Measurements from ENCODE around the gene DRC1.

The DRC1 gene

DNA sequence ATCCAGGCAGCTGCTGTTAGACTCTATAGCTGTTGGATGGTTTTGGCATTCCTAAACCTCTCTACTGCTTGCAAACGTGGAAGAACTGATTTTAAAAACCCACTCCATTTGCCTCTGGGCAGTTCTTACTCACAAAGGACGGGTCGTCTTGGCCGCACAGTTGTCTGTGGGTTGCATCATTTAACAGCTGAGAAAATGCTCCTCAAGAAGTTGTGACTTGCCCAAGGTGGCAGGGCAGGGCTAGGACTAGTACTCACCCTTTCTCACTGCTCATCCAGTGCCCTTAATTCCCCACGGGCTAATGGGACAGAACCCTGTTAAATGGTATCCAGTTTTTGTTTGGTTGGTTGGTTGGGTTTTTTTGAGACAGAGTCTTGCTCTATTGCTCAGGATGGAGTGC lies 997 bp upstream of the DRC1 start:
- no peak for DNase-seq

DNA sequence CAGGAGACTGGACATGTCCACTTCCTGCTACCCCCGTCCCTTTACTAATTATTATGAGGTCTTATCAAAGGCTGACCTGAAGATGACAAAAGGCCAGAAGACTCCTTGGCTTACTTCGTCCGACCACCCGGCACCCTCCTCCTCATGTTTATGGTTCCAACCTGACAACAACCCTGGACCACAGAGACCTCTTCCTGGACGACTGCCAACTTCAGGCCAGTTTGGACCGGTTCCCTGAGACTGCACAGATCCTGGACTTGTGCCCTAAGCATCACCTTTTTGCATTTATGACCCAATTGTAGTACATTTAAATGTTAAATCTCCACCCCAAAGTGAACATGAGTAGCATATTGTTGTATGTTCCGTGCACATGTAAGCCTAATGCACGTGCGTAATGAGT lies 5.8 kb downstream of the DRC1 start:
- DNase-seq = no peak

GRCh38 chr2:26409785-26410184 lies 8.1 kb downstream of the DRC1 start:
- no peak for DNase-seq

- no peak for DNase-seq
These were observed 9.1 kb downstream of the DRC1 start for GRCh38 chr2:26410764-26411243.

DNA sequence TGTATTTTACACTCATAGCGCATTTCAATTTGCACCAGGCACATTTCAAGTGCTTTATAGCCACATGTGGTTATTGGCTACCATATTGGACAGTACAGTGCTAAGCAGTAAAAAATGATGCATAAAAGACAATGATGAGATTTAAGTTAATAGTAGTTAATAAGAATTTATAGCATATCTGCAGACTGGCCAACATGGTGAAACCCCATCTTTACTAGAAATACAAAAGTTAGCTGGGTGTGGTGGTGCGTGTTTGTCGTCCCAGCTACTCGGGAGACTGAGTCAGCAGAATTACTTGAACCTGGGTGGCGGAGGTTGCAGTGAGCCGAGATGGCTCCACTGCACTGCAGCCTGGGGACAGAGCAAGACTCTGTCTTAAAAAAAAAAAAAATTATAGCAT lies 9.7 kb downstream of the DRC1 start:
- no peak for DNase-seq

DNA sequence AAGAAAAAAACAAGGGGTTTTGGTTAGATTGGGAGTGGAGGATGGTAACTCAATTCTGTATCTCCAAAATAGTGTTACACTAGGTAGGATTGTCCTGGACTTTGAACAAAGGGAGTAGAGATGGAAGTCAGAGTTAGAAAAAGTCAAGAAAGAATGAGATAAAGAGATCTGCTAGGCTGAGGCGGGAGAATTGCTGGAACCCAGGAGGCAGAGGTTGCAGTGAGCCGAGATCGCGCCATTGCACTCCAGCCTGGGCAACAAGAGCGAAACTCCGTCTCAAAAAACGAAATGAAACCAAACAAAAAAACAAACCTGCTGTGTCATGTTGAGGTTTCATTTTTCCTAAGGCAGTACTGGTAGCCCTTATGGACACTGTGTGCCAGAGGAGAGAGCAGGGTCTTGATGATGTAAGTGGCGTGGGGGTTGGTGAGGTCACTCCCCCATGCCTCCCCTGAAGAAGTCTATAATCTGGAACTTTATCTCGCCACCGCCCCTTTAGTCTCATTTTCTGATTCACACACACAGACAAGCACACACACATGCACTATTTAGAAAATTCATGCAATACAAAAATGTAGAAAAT lies 10.5 kb downstream of the DRC1 start:
- no peak for DNase-seq

- DNase-seq = no peak
These were observed 12.6 kb downstream of the DRC1 start for GRCh38 chr2:26414311-26414710.

DNA sequence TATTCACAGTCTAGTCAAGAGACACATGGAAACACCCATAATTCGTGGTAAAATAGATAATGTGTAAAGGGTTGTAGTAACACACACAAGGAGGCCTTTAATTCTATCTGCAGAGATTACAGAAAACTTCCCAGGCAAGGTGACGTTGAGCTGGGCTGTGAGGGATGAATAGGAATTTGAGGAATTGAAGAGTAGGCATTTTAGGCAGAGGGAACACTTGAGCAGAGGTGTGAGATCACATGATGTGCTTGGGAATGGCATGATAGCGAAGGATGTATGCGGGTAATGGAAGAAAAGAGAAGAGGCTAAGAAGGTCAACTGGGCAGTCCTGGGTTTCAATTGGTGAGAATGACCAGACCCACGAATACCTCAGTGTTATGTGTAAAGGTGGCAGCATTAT lies 20.2 kb downstream of the DRC1 start:
- no peak for DNase-seq

DNA sequence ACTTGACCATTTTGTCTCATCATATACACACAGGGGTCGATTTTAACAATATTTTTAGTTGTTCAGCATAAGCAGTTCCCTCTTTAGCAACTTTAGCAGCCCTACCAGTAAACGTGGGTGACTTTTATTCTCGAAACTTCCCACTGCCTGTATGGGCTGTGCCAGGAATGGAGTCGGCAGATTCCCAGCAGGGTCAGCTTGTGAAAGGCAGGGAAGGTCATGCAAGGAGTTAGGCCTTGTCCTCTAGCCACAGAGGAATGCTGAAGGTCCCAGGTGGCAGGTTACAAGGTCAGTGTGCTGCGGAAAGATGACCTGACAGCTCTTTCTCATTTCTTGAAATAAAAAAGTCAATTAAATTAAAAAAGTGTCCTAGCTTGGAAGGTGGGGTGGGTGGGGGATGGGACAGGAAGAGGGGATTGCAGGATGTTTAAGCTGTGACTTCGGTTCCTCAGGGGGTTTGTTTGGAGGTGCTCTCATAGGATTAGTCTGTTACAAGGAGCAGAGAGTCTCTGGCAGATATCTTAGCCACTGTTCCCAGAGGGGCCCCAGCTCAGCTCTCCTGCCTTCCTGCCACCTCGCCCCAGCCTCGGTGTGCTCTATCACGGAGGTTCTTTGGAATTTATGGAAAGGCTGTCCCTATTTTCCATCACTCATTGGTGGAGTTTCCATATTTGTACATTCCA lies 21.4 kb downstream of the DRC1 start:
- no peak for DNase-seq

- no peak for DNase-seq
These were observed 22.0 kb downstream of the DRC1 start for GRCh38 chr2:26423750-26424149.

DNA sequence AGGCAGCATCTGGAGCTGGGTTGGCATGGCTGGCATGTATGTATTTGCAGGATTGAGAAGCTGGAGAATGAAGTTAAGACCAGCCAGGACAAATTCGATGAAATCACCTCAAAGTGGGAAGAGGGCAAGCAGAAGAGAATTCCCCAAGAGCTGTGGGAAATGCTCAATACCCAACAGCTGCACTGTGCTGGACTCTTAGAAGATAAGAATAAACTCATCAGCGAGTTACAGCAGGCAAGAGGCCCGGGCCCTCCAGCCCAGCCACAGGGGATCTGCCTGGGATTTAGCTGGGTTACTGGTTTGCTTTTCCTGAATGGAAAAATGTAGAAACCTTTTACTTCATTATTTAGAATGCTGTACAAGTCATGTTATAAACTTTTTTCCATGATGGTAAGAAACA lies 22.5 kb downstream of the DRC1 start:
- no peak for DNase-seq

GRCh38 chr2:26428846-26429245 lies 27.1 kb downstream of the DRC1 start:
- no peak for DNase-seq

DNA sequence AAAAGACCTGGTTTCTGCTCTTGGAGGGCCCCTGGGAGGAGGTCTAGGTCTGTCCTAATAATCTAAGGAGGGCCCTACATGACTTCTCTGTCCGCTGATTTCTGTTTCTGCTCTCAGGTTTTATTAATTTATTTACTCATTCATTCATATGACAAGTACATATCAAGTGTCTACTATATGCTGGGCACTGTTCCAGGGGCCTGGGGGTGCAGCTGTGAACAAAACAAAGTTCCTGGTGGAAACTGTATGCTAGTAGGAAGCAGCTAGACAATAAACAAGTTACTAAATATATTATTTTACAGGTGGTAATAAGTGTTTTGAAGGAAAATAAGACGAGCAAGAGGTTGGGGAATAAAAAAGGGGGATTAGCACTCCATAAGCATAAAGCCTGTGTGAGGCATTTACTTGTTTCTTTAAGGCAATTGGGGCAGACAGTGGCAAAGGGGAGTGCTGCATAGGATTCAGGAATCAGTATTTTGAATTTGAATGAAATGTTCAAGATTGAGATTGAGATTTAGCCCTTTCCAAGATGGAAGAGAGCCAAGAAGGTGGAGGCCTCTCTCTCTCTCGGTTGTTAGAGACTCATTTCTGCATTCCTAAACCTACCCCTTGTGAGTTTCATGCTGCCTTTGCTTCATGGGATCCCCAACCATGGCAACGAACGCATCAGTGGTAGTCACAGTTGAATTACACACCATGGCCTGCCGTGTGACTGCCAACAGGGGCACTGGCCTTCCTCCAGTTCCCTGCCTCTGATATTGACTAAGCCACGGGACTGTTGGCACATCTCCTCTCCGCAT lies 28.3 kb downstream of the DRC1 start:
- DNase-seq = no peak

DNA sequence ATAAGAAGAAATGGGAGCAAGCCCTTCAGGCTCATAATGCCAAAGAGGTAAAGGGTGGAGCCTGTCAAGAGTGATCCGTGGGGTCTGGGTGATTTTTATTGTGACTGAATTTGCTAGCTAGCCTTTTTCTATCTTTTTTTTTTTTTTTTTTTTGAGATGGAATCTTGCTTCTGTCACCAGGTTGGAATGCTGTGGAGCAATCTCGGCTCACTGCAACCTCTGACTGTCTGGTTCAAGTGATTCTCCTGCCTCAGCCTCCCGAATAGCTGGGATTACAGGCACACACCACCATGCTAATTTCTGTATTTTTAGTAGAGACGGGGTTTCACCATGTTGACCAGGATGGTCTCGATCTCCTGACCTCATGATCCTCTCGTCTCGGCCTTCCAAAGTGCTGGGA lies 29.1 kb downstream of the DRC1 start:
- no peak for DNase-seq

DNA sequence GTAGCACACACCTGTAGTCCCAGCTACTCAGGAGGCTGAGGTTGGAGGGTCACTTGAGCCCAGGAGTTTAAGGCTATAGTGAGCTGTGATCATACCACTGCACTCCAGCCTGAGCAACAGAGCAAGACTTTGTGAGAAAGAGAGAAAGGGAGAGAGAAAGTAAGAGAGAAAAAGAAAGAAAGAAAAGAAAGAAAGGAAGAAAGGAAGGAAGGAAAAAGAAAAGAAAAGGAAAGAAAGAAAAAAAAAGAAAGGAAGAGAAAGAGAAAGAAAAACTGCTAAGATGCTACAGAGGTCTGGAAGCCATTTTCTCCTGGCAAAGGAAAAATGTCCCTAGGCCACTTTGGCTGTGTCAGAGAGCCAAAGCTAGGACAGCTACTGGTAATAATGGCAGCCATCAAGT lies 30.6 kb downstream of the DRC1 start:
- no peak for DNase-seq

- DNase-seq = no peak
These were observed 31.1 kb downstream of the DRC1 start for GRCh38 chr2:26432859-26433258.

DNA sequence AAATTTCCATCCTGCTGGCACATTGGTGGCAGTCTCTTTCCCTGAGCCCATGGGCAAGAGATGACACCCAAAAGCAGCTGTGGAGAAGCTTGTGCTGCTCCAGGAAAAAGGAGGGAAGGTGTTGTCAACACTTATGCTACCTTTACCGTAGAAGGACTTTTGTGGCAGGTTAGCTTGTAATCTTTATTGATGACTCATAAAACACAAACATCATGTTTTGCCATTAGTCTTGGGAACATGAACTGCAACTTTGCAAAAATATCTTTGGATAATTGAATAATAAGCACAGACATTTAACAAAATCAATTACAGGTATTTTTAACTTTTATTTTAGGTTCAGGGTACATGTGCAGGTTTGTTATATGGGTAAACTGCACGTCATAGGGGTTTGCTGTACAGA lies 33.4 kb downstream of the DRC1 start:
- no peak for DNase-seq

DNA sequence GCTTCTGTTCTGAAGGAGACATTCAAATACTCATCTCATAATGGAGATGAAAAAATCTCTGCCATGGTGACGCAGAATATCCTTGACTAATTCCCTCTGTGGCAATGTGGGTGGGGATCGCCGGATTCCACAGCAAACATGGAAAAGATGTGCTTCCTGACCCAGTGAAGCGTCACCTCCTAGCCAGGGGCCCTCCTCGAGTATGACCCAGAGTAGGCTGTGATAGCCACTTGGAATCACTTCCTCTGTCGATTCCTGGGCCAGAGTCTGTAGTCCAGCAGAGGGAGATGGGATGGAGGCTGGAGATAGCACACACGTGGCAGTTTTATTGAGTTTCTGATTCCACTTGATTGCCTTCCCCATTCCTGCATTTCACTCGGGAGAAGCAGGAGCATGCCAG lies 36.8 kb downstream of the DRC1 start:
- DNase-seq = no peak

GRCh38 chr2:26438926-26439325 lies 37.2 kb downstream of the DRC1 start:
- DNase-seq = no peak

DNA sequence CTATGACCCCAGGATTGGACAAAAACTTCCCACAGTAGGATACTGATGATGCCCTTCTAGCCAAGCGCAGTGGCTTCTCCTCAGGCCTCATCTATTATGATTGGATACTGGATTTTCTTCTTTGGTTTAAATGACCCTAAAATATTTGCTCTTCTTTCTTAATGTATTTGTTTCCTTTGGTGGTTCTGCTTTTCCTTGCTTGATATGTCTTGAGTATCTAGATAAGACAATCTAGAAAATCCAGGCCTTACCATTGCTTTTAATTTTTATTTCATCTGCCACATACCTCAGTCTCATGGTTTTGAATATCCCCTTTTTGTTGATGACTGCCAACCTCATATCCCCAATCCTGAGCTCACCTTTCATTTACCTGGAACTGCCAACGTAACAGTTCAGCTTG lies 40.6 kb downstream of the DRC1 start:
- DNase-seq = no peak

- DNase-seq = no peak
These were observed 41.0 kb downstream of the DRC1 start for GRCh38 chr2:26442707-26443106.

- DNase-seq = no peak
These were observed 42.5 kb downstream of the DRC1 start for GRCh38 chr2:26444236-26444635.

GRCh38 chr2:26448651-26449050 lies 46.9 kb downstream of the DRC1 start:
- no peak for DNase-seq
